ENCODE measurements around the gene FAM187B. TPM values are rescaled to one million over a fixed set of nuclear protein-coding genes. Genes with fewer than 3 reads are reported as not detected.

Gene FAM187B
- total RNA-seq, 2 donors from 2014 or later: not detected

DNA sequence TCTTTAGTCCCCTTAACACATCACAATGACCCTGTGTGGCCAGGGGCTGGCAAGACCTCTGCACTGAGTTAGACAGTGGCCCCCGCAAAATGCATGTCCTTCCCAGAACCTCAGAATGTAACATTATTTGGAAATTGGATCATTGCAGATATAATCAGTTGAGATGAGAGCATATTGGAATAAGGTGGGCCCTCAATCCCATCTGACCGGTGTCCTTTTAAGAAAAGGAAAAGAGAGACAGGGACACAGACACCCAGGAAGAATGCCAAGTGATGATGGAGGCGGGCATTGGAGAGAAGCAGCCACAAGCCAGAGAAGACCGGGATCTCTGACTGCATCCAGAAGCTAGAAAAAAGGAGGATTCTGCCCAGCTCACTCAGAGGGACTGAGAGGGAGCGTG, 1.8 kb downstream of the FAM187B start:
- DNase-seq (no peak), ATAC-seq (no peak)
- WGBS, 2 donors: 80 to 85% methylated on average over 5 of the region's 5 CpGs
- intact Hi-C loops (cut with DNase I): no loop called here
- H3K27ac ChIP-seq: no peak overlapping the region
- H3K9me3 ChIP-seq: no peaks in the 10 kb centered on the region
- no peaks in the 10 kb centered on the region for H3K4me1 ChIP-seq
- no peak overlapping the region for H3K4me3 ChIP-seq
- no peaks in the 10 kb centered on the region for H3K36me3 ChIP-seq (replicated peaks in 1 of 2; ENCODE audit: insufficient read depth in 1 of 2, low read depth in 2 of 2)
- H3K27me3 ChIP-seq: no peaks in the 10 kb centered on the region
- TF ChIP-seq, protein P1, sequence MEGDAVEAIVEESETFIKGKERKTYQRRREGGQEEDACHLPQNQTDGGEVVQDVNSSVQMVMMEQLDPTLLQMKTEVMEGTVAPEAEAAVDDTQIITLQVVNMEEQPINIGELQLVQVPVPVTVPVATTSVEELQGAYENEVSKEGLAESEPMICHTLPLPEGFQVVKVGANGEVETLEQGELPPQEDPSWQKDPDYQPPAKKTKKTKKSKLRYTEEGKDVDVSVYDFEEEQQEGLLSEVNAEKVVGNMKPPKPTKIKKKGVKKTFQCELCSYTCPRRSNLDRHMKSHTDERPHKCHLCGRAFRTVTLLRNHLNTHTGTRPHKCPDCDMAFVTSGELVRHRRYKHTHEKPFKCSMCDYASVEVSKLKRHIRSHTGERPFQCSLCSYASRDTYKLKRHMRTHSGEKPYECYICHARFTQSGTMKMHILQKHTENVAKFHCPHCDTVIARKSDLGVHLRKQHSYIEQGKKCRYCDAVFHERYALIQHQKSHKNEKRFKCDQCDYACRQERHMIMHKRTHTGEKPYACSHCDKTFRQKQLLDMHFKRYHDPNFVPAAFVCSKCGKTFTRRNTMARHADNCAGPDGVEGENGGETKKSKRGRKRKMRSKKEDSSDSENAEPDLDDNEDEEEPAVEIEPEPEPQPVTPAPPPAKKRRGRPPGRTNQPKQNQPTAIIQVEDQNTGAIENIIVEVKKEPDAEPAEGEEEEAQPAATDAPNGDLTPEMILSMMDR (IDR thresholded peaks at IDR 0.05): no peak
- no peak for TF ChIP-seq POLR2A (IDR thresholded peaks at IDR 0.05)

DNA sequence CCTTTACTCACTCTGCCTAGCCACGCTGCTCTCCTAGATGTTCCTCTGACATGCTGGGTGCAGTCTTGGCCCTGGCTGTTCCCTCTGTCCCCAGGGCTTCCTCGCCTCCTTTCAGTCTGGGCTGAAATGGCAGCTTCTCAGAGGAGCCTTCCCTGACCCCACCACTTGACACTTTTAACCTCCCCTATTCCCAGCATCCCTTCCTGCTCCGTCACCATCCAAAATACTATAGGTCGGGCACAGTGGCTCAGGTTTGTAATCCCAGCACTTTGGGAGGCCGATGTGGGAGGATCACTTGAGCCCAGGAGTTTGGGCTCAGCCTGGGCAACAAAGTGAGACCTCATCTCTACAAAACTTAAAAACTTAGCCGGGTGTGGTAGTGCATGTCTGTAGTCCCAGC, 2.6 kb downstream of the FAM187B start:
- intact Hi-C loops (cut with DNase I): no loop called here
- 79 to 92% methylated on average over 6 of the region's 6 CpGs for WGBS, 2 donors
- H3K36me3 ChIP-seq (replicated peaks in 1 of 2; ENCODE audit: insufficient read depth in 1 of 2, low read depth in 2 of 2): no peaks in the 10 kb centered on the region
- no peak for ATAC-seq
- TF ChIP-seq POLR2A (IDR thresholded peaks at IDR 0.05): no peak
- TF ChIP-seq, protein P1 (IDR thresholded peaks at IDR 0.05): no peak
- H3K9me3 ChIP-seq: no peaks in the 10 kb centered on the region
- H3K4me3 ChIP-seq: no peak overlapping the region
- no peak overlapping the region for H3K27ac ChIP-seq
- no peaks in the 10 kb centered on the region for H3K27me3 ChIP-seq
- no peak for DNase-seq
- H3K4me1 ChIP-seq: peaks cover 2% of the 10 kb centered on the region

DNA sequence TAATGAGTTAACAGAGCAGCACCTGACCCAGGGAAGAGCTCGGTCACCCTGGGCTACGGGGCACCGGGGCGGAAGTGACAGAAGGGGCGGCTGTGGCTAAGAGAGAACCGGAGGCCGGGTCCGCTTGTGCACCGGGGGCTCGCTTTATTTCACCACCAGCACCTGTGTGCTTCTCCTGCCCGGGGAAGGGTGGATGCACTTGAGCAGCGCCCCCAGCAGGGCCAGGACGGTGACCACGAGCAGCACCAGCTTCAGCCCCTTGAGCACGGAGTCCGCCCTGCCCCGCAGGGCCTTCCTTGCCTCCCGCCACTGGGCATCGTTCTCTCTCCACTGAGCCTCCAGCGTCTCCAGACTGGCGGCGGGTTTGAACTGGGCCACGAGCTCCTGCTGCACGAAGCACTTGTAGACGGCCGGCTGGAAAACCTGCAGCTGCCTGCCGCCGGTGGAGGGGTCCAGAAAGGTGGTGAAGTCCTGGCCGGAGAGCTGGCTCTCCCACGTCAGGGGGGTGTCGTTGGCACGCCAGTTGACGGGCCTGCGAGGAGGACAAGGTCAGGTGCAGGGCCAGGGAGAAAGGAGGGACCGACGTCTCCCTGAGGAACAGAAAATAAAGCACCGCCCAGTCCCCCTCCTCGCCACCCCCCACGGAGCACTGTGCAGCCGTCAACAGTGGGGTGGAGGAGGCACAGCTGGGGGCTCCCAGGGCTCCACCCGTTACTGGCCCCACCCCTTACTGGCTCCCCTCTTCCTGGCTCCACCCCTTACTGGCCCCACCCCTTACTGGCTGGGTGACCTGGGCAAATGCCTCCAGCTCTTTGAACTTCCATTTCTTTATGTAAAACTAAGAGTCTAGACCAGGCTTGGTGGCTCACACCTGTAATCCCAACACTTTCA, 3.6 kb downstream of the FAM187B start:
- TF ChIP-seq POLR2A (IDR thresholded peaks at IDR 0.05): no peak
- TF ChIP-seq, protein P1 (IDR thresholded peaks at IDR 0.05): no peak
- no peak for ATAC-seq
- no peaks in the 10 kb centered on the region for H3K27me3 ChIP-seq
- H3K9me3 ChIP-seq: no peaks in the 10 kb centered on the region
- H3K27ac ChIP-seq: no peak overlapping the region
- WGBS, 2 donors: 52 to 78% methylated on average over 13 to 41 of the region's 41 CpGs
- intact Hi-C loops (cut with DNase I): no loop called here
- H3K4me1 ChIP-seq: peaks cover 8% of the 10 kb centered on the region
- H3K4me3 ChIP-seq: no peak overlapping the region
- no peaks in the 10 kb centered on the region for H3K36me3 ChIP-seq (replicated peaks in 1 of 2; ENCODE audit: insufficient read depth in 1 of 2, low read depth in 2 of 2)
- DNase-seq: peak in 3 of 4 donors; percentile 48 to 84 (median 66)

DNA sequence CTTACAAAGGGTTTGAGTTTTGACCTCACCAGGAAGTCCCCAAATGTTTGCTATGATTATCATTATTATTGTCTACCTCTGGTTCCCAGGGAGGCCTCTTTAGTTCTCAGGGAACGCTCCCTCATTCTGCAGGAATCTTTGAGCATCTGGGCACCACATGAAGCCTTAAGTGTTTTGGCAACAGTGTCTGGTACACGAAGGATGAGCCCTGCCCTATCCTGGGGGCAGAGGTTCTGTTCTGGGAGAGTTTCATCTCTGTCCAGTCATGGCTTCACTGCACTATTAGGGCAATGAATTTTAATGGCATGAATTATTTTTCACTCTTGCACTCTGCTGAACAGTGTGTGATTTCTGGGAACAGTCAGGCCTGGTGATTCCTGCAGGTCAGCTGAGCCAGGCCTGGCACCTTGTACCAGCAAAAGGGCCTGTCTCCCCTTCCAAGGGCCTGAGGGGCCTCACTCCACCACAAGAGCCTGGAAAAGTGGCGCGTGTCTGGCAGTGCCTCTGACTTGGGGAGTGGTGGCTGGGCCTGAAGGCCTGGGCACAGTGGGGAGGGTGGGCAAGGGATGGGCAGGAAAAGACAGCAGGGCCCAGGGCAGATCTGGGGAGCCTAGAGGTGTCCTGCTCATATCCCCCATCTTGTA, 4.6 kb downstream of the FAM187B start:
- TF ChIP-seq, protein P1 (IDR thresholded peaks at IDR 0.05): no peak
- no peak for TF ChIP-seq POLR2A (IDR thresholded peaks at IDR 0.05)
- Histone ChIP-seq H3K27me3 (no peaks in the 10 kb centered on the region), H3K36me3 (replicated peaks in 1 of 2; ENCODE audit: insufficient read depth in 1 of 2, low read depth in 2 of 2) (no peaks in the 10 kb centered on the region), H3K4me3 (no peak overlapping the region), H3K27ac (no peak overlapping the region), H3K9me3 (no peaks in the 10 kb centered on the region), H3K4me1 (peaks cover 8% of the 10 kb centered on the region)
- WGBS, 2 donors: 63 to 87% methylated on average over 3 to 4 of the region's 4 CpGs
- ATAC-seq (no peak), DNase-seq (no peak)
- intact Hi-C loops (cut with DNase I): no loop called here
